RWPE2 (cell line): Measurements from ENCODE around the gene COMMD3.

Source experiments
- ATAC-seq: fragments of 200-7000 bp; cut with Tn5 transposase; 3 replicates; pipeline ENCODE4 v1.9.1; 2021; ENCODE audit warnings: low read depth
- DNase-seq: peaks from one replicate; pipeline ENCODE4 v3.0.0-alpha.2; 2020; ENCODE audit warnings: low spot score
- H3K27ac ChIP-seq: fragments of 450-650 bp; 2 replicates; pipeline ENCODE4 v1.5.1; 2017; ENCODE audit warnings: mild to moderate bottlenecking; ENCODE audit not compliant: poor library complexity, severe bottlenecking
- H3K27me3 ChIP-seq: fragments of 250-450 bp; sonication (Bioruptor Pico); 2 replicates; pipeline ENCODE4 v1.5.1; 2021; ENCODE audit warnings: mild to moderate bottlenecking, moderate library complexity; ENCODE audit not compliant: insufficient read depth, poor library complexity, severe bottlenecking
- H3K36me3 ChIP-seq: fragments of 250-450 bp; sonication (Bioruptor Pico); 2 replicates; pipeline ENCODE4 v1.5.1; 2020; ENCODE audit warnings: low read depth, mild to moderate bottlenecking, moderate library complexity
- H3K4me1 ChIP-seq: fragments of 250-450 bp; sonication (Bioruptor Pico); 2 replicates; pipeline ENCODE4 v1.5.1; 2021; ENCODE audit warnings: mild to moderate bottlenecking, moderate library complexity; ENCODE audit not compliant: insufficient read depth, poor library complexity, severe bottlenecking
- H3K4me3 ChIP-seq: fragments of 250-450 bp; sonication (Bioruptor Pico); 2 replicates; pipeline ENCODE4 v1.5.1; 2021; ENCODE audit warnings: mild to moderate bottlenecking, moderate library complexity; ENCODE audit not compliant: severe bottlenecking
- H3K9me3 ChIP-seq: fragments of 250-450 bp; sonication (Bioruptor Pico); 2 replicates; pipeline ENCODE4 v1.5.1; 2021; ENCODE audit warnings: mild to moderate bottlenecking, moderate library complexity; ENCODE audit not compliant: severe bottlenecking
- TF ChIP-seq, protein P1 (sequence below): fragments of 450-650 bp; IDR thresholded peaks from one replicate; pipeline ENCODE4 v1.5.1; 2017; ENCODE audit warnings: mild to moderate bottlenecking, moderate library complexity; ENCODE audit not compliant: poor library complexity, severe bottlenecking

Gene COMMD3

DNA sequence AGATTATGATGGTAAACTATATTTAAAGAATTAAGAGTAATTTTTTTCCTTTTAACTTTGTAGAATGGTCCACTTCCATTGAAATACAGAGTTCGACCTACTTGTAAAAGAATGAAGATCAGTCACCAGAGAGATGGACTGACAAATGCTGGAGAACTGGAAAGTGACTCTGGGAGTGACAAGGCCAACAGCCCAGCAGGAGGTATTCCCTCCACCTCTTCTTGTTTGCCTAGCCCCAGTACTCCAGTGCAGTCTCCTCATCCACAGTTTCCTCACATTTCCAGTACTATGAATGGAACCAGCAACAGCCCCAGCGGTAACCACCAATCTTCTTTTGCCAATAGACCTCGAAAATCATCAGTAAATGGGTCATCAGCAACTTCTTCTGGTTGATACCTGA, 13.0 kb downstream of the COMMD3 start:
- peaks cover 49% of the 10 kb centered on the region for H3K36me3 ChIP-seq
- TF ChIP-seq, protein P1, sequence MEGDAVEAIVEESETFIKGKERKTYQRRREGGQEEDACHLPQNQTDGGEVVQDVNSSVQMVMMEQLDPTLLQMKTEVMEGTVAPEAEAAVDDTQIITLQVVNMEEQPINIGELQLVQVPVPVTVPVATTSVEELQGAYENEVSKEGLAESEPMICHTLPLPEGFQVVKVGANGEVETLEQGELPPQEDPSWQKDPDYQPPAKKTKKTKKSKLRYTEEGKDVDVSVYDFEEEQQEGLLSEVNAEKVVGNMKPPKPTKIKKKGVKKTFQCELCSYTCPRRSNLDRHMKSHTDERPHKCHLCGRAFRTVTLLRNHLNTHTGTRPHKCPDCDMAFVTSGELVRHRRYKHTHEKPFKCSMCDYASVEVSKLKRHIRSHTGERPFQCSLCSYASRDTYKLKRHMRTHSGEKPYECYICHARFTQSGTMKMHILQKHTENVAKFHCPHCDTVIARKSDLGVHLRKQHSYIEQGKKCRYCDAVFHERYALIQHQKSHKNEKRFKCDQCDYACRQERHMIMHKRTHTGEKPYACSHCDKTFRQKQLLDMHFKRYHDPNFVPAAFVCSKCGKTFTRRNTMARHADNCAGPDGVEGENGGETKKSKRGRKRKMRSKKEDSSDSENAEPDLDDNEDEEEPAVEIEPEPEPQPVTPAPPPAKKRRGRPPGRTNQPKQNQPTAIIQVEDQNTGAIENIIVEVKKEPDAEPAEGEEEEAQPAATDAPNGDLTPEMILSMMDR, result no peak

DNA sequence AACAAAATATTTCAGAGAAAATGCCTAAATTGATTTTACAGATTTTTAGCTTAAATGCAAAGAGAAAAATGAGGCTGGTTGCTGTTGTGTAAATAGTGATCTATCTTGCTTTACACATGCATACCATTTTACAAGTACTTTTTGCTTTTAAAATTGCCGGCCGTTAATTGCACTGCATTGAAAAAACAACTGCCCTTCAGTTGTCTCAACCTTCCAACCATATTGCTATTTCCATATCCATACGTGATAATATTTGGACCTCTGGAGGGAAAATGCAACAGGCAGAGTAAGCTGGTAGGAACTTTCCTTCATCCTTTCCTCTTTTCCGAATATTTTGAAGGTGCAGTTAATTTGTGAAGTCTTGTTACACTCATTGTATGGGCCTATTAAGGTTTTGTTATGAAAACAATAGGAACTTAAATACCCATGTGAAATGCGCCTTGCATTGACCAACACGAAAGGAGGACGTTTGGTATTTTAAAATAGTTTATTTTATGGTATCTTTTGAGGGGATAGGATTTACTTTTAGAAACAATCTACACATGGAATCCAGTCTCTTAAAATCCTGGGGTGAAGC, 16.0 kb downstream of the COMMD3 start:
- peaks cover 3% of the 10 kb centered on the region for H3K9me3 ChIP-seq
- no peak overlapping the region for H3K27ac ChIP-seq
- DNase-seq, result no peak
- peaks cover 37% of the 10 kb centered on the region for H3K27me3 ChIP-seq
- H3K4me3 ChIP-seq, result no peak overlapping the region
- TF ChIP-seq, protein P1, result no peak
- ATAC-seq, result no peak
- H3K36me3 ChIP-seq, result peaks cover 39% of the 10 kb centered on the region
- peaks cover 5% of the 10 kb centered on the region for H3K4me1 ChIP-seq

More for the DNA sequence above, 13.0 kb downstream of the COMMD3 start:
- no peak overlapping the region for H3K4me3 ChIP-seq
- H3K27ac ChIP-seq, result no peak overlapping the region
- ATAC-seq (no peak), DNase-seq (no peak)
- H3K27me3 ChIP-seq, result peaks cover 16% of the 10 kb centered on the region
- H3K4me1 ChIP-seq, result peaks cover 12% of the 10 kb centered on the region
- H3K9me3 ChIP-seq, result peaks cover 3% of the 10 kb centered on the region

DNA sequence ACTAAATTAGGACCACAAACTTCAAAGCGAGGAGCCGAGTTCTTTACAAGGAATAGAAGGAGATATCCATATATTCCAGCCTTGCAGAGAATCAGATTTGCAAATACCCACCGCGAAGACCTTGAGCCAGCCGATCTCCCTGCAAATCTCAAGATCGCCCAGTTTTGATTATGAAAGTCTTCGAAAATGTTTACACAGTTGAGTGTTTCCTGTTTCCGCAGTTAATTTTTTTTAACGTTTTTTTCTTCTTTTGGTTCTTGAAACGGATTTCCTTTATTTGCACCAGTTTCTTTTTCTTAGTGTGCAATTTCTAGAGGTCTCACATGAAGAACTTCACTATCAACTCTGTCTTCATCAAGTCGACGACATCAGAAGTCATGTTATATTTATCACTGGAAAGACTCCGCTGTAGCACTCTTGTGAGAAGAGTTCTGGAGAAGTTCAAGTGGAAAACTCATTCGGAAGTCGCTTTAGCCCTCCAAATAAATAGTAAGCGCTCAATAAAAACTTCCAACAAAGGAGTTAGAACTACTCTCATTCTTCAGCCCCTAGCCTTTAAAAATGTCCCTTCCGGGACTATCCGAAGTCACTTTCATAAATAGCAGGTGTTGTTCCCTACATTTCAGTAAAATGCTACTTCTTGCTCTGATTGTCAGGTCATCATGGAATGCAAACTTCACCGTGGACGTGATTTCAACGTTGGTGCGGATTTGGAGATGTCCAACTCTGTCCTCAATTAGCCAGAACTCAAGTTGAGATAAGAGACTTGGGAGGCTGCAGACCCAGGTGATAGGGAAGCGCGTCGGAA, 17.2 kb downstream of the COMMD3 start:
- H3K27ac ChIP-seq, result no peak overlapping the region
- H3K4me1 ChIP-seq, result peaks cover 5% of the 10 kb centered on the region
- no peak overlapping the region for H3K4me3 ChIP-seq
- TF ChIP-seq, protein P1, result no peak
- peaks cover 27% of the 10 kb centered on the region for H3K36me3 ChIP-seq
- H3K9me3 ChIP-seq, result peaks cover 3% of the 10 kb centered on the region
- H3K27me3 ChIP-seq, result peaks cover 48% of the 10 kb centered on the region
- ATAC-seq (no peak), DNase-seq (no peak)

DNA sequence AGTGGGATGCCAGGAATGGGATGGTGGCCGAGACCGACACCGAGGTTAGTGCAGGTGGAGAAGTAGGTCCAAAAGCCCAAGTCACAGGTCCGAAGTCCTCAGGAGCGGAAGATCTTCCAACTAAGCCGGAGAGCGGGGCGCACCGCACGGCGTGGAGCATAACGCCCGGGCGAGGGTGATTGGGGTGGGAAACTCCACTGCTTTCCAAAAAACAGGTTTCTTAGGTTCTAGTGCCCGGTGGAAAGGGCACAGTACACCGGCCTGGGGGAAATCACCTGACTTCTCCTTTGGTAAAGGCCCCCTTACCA, 17.7 kb downstream of the COMMD3 start:
- Histone ChIP-seq H3K4me1 (peaks cover 5% of the 10 kb centered on the region), H3K4me3 (no peak overlapping the region), H3K27ac (no peak overlapping the region), H3K9me3 (peaks cover 3% of the 10 kb centered on the region), H3K36me3 (peaks cover 22% of the 10 kb centered on the region), H3K27me3 (peaks cover 54% of the 10 kb centered on the region)
- TF ChIP-seq, protein P1, result no peak
- ATAC-seq (no peak), DNase-seq (no peak)
